Panc1 (cell line): ENCODE data around the gene PTPRJ. TPM values are rescaled to one million over a fixed set of nuclear protein-coding genes. Genes with fewer than 3 reads are reported as not detected.
A peak's percentile ranks its signal among the peaks of the same experiment; 100 is the strongest.

Experiments
- ATAC-seq: fragments of 200-7000 bp; cut with Tn5 transposase; 2 replicates; pipeline ENCODE4 v1.9.1; 2020; ENCODE audit warnings: mild to moderate bottlenecking, moderate library complexity
- BruUV-seq: library from RNA; stranded (reverse); fragments of 400-500 nt; replicated peaks from 2 replicates; lab custom pipeline; 2021; lab: Mats Ljungman, UMichigan
- CTCF ChIA-PET: fragments of 300-600 bp; sonication (Branson Sonifier 250); formaldehyde crosslinking; loops from one replicate; lab custom pipeline; 2022; ENCODE audit warnings: antibody characterized with exemption; lab: Charles Lee
- POLR2A ChIA-PET: fragments of 300-600 bp; sonication (Branson Sonifier 250); formaldehyde crosslinking; loops from one replicate; lab custom pipeline; 2022; ENCODE audit warnings: antibody characterized with exemption; lab: Charles Lee
- DNase-seq: peaks from one replicate; pipeline ENCODE4 v3.0.0-alpha.2; 2010; ENCODE audit warnings: low read depth, low spot score
- H3K27ac ChIP-seq: 2 replicates; pipeline ENCODE4 v1.5.1; 2011; ENCODE audit warnings: mild to moderate bottlenecking, low read length, inconsistent platforms
- H3K27me3 ChIP-seq: fragments of 200-500 bp; sonication (Bioruptor generic); 2 replicates; pipeline ENCODE4 v1.6.0; 2014; ENCODE audit warnings: low read length, inconsistent platforms; ENCODE audit not compliant: control insufficient read depth, insufficient read depth
- H3K36me3 ChIP-seq: fragments of 200-500 bp; sonication (Bioruptor generic); 2 replicates; pipeline ENCODE4 v1.5.1; 2014; ENCODE audit warnings: inconsistent platforms, mild to moderate bottlenecking, low read length, moderate library complexity; ENCODE audit not compliant: control insufficient read depth, insufficient read depth
- H3K4me1 ChIP-seq: 2 replicates; pipeline ENCODE4 v1.5.1; 2011; ENCODE audit warnings: inconsistent platforms, mild to moderate bottlenecking, low read length, moderate library complexity; ENCODE audit not compliant: control insufficient read depth, insufficient read depth
- H3K4me3 ChIP-seq, 2 experiments: 2 replicates each; pipeline ENCODE4 v1.5.1; 2011 to 2012; ENCODE audit warnings: low read depth in 2 of 2, low read length in 2 of 2, mild to moderate bottlenecking in 2 of 2, inconsistent platforms in 1 of 2, moderate library complexity in 1 of 2
- H3K9me3 ChIP-seq: fragments of 200-500 bp; sonication (Bioruptor generic); 2 replicates; pipeline ENCODE4 v1.5.1; 2014; ENCODE audit warnings: low read depth, mild to moderate bottlenecking, inconsistent platforms, low read length, moderate library complexity; ENCODE audit not compliant: control insufficient read depth, insufficient read depth
- POLR2AphosphoS5 ChIP-seq: IDR thresholded peaks from 2 replicates; pipeline ENCODE4 v1.6.1; 2012; ENCODE audit warnings: mild to moderate bottlenecking, low read depth, low read length, moderate library complexity
- SIN3A ChIP-seq: IDR thresholded peaks from 2 replicates; pipeline ENCODE4 v1.6.1; 2012; ENCODE audit warnings: low read depth, mild to moderate bottlenecking, low read length, moderate library complexity, borderline replicate concordance; ENCODE audit not compliant: insufficient read depth
- TCF7L2 ChIP-seq: IDR thresholded peaks from 2 replicates; pipeline ENCODE4 v1.6.1; 2011; ENCODE audit warnings: mild to moderate bottlenecking, low read depth, low read length, inconsistent platforms
- in situ Hi-C: cut with HindIII; loops from 2 replicates; pipeline ENCODE4 v1.10.0; 2016; ENCODE audit warnings: low sequenced_read_pairs, low pct_unique_long_range_greater_than_20kb
- intact Hi-C: fragments of 100-400 bp; cut with micrococcal nuclease; formaldehyde crosslinking; loops from one replicate; pipeline ENCODE4 v1.10.0; 2022; ENCODE audit not compliant: unreplicated experiment
- total RNA-seq: library from RNA; stranded (reverse); gene quantifications from one replicate; pipeline ENCODE4 v1.2.1, GENCODE V29; 2021; ENCODE audit not compliant: unreplicated experiment
- TF ChIP-seq, protein P1 (sequence below), 2 experiments: IDR thresholded peaks; 2 replicates each; pipeline ENCODE4 v1.6.1; 2011 to 2012; ENCODE audit warnings: low read depth in 2 of 2, control low read depth in 1 of 2, low read length in 1 of 2, mild to moderate bottlenecking in 1 of 2, moderate library complexity in 1 of 2; ENCODE audit not compliant: insufficient read depth in 1 of 2
- TF ChIP-seq, protein P2 (sequence below): fragments of 450-650 bp; IDR thresholded peaks from 2 replicates; pipeline ENCODE4 v1.5.1; 2017; ENCODE audit warnings: mild to moderate bottlenecking

PTPRJ gene
- total RNA-seq, 1 experiment from 2014 or later, result 73.6 TPM

DNA sequence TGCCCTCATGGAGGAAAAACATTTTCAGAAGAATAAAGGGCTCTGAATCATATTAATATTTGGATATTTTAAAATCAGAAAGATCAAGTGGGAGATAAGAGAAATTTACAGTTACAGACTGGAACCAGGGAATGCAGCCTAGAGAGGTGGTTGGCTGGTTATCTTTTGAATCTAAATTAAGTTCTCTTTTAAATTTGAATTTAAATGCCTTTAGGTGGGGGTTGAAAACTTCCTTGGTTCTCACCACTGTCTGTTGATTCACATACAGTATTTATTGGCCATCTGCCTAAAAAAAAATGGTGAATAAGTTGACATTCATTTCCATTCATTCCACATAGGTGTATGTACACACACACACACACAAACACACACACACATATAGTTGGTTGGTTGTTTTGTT is 35.7 kb upstream of the PTPRJ start:
- POLR2A ChIA-PET, result no interaction called here
- Histone ChIP-seq H3K4me1 (peaks cover 57% of the 10 kb centered on the region), H3K36me3 (no peaks in the 10 kb centered on the region), H3K27ac (peak overlapping the region; percentile 75), H3K27me3 (no peaks in the 10 kb centered on the region), H3K4me3 (no peak overlapping the region), H3K9me3 (no peaks in the 10 kb centered on the region)
- no peak for ATAC-seq
- CTCF ChIA-PET, result no interaction called here
- in situ Hi-C loops, result no loop called here
- no peak for DNase-seq
- TF ChIP-seq, protein P1, sequence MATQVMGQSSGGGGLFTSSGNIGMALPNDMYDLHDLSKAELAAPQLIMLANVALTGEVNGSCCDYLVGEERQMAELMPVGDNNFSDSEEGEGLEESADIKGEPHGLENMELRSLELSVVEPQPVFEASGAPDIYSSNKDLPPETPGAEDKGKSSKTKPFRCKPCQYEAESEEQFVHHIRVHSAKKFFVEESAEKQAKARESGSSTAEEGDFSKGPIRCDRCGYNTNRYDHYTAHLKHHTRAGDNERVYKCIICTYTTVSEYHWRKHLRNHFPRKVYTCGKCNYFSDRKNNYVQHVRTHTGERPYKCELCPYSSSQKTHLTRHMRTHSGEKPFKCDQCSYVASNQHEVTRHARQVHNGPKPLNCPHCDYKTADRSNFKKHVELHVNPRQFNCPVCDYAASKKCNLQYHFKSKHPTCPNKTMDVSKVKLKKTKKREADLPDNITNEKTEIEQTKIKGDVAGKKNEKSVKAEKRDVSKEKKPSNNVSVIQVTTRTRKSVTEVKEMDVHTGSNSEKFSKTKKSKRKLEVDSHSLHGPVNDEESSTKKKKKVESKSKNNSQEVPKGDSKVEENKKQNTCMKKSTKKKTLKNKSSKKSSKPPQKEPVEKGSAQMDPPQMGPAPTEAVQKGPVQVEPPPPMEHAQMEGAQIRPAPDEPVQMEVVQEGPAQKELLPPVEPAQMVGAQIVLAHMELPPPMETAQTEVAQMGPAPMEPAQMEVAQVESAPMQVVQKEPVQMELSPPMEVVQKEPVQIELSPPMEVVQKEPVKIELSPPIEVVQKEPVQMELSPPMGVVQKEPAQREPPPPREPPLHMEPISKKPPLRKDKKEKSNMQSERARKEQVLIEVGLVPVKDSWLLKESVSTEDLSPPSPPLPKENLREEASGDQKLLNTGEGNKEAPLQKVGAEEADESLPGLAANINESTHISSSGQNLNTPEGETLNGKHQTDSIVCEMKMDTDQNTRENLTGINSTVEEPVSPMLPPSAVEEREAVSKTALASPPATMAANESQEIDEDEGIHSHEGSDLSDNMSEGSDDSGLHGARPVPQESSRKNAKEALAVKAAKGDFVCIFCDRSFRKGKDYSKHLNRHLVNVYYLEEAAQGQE (IDR thresholded peaks at IDR 0.05; ENCODE audit: insufficient read depth in 1 of 2, low read depth in 2 of 2, low read length in 1 of 2), result no peak
- TF ChIP-seq SIN3A (no peak), POLR2AphosphoS5 (no peak), TCF7L2 (no peak)
- TF ChIP-seq, protein P2, sequence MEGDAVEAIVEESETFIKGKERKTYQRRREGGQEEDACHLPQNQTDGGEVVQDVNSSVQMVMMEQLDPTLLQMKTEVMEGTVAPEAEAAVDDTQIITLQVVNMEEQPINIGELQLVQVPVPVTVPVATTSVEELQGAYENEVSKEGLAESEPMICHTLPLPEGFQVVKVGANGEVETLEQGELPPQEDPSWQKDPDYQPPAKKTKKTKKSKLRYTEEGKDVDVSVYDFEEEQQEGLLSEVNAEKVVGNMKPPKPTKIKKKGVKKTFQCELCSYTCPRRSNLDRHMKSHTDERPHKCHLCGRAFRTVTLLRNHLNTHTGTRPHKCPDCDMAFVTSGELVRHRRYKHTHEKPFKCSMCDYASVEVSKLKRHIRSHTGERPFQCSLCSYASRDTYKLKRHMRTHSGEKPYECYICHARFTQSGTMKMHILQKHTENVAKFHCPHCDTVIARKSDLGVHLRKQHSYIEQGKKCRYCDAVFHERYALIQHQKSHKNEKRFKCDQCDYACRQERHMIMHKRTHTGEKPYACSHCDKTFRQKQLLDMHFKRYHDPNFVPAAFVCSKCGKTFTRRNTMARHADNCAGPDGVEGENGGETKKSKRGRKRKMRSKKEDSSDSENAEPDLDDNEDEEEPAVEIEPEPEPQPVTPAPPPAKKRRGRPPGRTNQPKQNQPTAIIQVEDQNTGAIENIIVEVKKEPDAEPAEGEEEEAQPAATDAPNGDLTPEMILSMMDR, result no peak
- intact Hi-C loops, result no loop called here
- no TSS peak for BruUV-seq

DNA sequence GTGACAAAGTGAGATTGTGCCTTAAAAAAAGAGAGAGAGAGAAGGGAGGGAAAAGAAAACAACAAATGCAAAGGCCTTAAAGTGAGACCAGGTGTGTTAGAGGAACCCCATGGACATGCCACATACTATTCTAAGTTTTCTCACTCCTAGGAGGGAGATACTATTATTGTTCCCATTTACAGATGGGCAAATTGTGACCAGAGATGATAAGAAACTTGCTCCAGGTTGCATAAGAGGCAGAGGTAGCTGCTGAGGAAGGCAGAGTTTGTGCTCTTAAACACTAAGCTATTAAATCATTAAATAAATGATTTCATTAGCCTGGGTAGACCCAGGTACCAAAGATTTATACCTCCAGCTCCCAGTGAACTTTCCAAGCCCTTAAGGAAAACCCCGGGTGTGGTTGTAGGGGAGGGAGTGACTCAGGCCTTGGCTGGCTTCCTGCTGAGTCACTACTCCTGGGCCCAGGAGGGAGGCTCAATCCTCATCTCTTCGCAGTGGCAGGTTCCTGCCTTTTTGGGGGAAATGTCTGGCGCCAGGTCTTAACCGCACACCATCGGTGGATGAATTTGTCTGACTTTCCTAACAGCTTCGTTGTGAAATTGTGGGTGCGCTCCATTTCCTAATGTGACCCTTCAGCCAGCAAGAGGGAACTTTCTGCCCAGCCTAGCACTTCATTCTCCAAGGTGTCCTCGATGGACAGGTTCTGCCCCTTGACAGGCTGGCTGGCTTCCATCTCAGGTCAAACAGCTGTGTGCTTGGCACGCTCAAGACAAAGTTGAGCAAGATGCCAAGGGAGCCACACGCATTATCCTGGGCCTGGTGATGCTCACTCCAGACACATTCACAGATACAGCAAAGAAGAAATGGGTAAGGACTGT is 33.4 kb upstream of the PTPRJ start:
- no TSS peak for BruUV-seq
- Histone ChIP-seq H3K27ac (peak overlapping the region; percentile 75), H3K4me3 (no peak overlapping the region), H3K4me1 (peaks cover 43% of the 10 kb centered on the region), H3K36me3 (no peaks in the 10 kb centered on the region), H3K9me3 (no peaks in the 10 kb centered on the region), H3K27me3 (no peaks in the 10 kb centered on the region)
- peak; percentile 79 for DNase-seq
- peak; percentile 96 for ATAC-seq
- ChIA-PET CTCF (interaction anchor here (0.6 kb wide), 2 partner anchors 12 to 43 kb away, joined by 3 to 4 read pairs; no protein-coding TSS in a partner anchor), POLR2A (no interaction called here)
- intact Hi-C loops, result no loop called here
- in situ Hi-C loops, result no loop called here
- TF ChIP-seq, protein P2, result no peak
- TF ChIP-seq TCF7L2 (no peak), POLR2AphosphoS5 (peak; percentile 74; the same call in 1 of the 2 replicates)
- TF ChIP-seq, protein P1 (IDR thresholded peaks at IDR 0.05; ENCODE audit: insufficient read depth in 1 of 2, low read depth in 2 of 2, low read length in 1 of 2), result no peak
